Activated CD8-positive, alpha-beta T cell treated with anti-CD3 and anti-CD28 coated beads for 36 hours (primary cell): ENCODE measurements around the gene DNAH12. TPM values are rescaled to one million over a fixed set of nuclear protein-coding genes. Genes with fewer than 3 reads are reported as not detected.
"Not testable (repeated sequence)": the region's sequence is repeated elsewhere in the genome, so short reads cannot be mapped to it uniquely, and the experiment has no call there.

ENCODE experiments used
- ATAC-seq: fragments of 200-7000 bp; cut with Tn5 transposase; one replicate; pipeline ENCODE4 v1.10.0; 2021; ENCODE audit warnings: mild to moderate bottlenecking, moderate library complexity
- CTCF ChIA-PET: fragments of 350-600 bp; sonication (Branson Sonifier 250); formaldehyde crosslinking; loops from one replicate; lab custom pipeline; 2021; ENCODE audit warnings: antibody characterized with exemption; lab: Charles Lee
- POLR2A ChIA-PET: fragments of 350-600 bp; sonication (Branson Sonifier 250); formaldehyde crosslinking; loops from one replicate; lab custom pipeline; 2021; ENCODE audit warnings: antibody characterized with exemption; lab: Charles Lee
- DNase-seq: peaks from one replicate; pipeline ENCODE4 v3.0.0-alpha.2; 2020
- H3K27ac Mint-ChIP-seq: one replicate; pipeline ENCODE4 v1.8.0; 2021; ENCODE audit warnings: mild to moderate bottlenecking, mixed read lengths
- H3K27me3 Mint-ChIP-seq: one replicate; pipeline ENCODE4 v1.8.0; 2021; ENCODE audit warnings: mixed read lengths
- H3K36me3 Mint-ChIP-seq: one replicate; pipeline ENCODE4 v1.8.0; 2021; ENCODE audit warnings: low read depth, mixed read lengths
- H3K4me1 Mint-ChIP-seq: one replicate; pipeline ENCODE4 v1.8.0; 2021; ENCODE audit warnings: low read depth, mixed read lengths
- H3K4me3 Mint-ChIP-seq: one replicate; pipeline ENCODE4 v1.8.0; 2021; ENCODE audit warnings: mild to moderate bottlenecking, moderate library complexity, mixed read lengths
- H3K9me3 Mint-ChIP-seq: one replicate; pipeline ENCODE4 v1.8.0; 2021; ENCODE audit warnings: mixed read lengths
- intact Hi-C: fragments of 100-400 bp; cut with micrococcal nuclease; formaldehyde crosslinking; loops from one replicate; pipeline ENCODE4 v1.10.0; 2022
- total RNA-seq, 2 experiments: library from RNA; stranded (reverse); gene quantifications; one replicate each; pipeline ENCODE4 v1.2.3, GENCODE V29; 2021
- TF ChIP-seq, protein P1 (sequence below): fragments of 200-600 bp; IDR thresholded peaks from one replicate; pipeline ENCODE4 v1.8.0; 2022; ENCODE audit warnings: antibody characterized with exemption, mild to moderate bottlenecking

DNAH12 gene
- total RNA-seq, 2 experiments from 2014 or later = 0.07 TPM; not detected in 1

- H3K9me3 Mint-ChIP-seq = peaks cover 3% of the 10 kb centered on the region
- no peak overlapping the region for H3K4me3 Mint-ChIP-seq
- no peak for ATAC-seq
- no peaks in the 10 kb centered on the region for H3K4me1 Mint-ChIP-seq
- CTCF ChIA-PET = no interaction called here
- POLR2A ChIA-PET = interaction anchor here (0.6 kb wide), 1 partner anchor 9 kb away, joined by 3 read pairs; no protein-coding TSS in a partner anchor
- peaks cover under 1% of the 10 kb centered on the region for H3K27me3 Mint-ChIP-seq
- no peaks in the 10 kb centered on the region for H3K36me3 Mint-ChIP-seq
- DNase-seq = no peak
- TF ChIP-seq, protein P1, sequence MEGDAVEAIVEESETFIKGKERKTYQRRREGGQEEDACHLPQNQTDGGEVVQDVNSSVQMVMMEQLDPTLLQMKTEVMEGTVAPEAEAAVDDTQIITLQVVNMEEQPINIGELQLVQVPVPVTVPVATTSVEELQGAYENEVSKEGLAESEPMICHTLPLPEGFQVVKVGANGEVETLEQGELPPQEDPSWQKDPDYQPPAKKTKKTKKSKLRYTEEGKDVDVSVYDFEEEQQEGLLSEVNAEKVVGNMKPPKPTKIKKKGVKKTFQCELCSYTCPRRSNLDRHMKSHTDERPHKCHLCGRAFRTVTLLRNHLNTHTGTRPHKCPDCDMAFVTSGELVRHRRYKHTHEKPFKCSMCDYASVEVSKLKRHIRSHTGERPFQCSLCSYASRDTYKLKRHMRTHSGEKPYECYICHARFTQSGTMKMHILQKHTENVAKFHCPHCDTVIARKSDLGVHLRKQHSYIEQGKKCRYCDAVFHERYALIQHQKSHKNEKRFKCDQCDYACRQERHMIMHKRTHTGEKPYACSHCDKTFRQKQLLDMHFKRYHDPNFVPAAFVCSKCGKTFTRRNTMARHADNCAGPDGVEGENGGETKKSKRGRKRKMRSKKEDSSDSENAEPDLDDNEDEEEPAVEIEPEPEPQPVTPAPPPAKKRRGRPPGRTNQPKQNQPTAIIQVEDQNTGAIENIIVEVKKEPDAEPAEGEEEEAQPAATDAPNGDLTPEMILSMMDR = no peak
- intact Hi-C loops = no loop called here
- no peak overlapping the region for H3K27ac Mint-ChIP-seq
These were observed 59.6 kb downstream of the DNAH12 start for GRCh38 chr3:57484563-57484962.

GRCh38 chr3:57477193-57477592 is 67.0 kb downstream of the DNAH12 start:
- H3K27ac Mint-ChIP-seq, POLR2A ChIA-PET, H3K4me1 Mint-ChIP-seq, H3K9me3 Mint-ChIP-seq, intact Hi-C loops, ATAC-seq, CTCF ChIA-PET, DNase-seq, H3K36me3 Mint-ChIP-seq, H3K27me3 Mint-ChIP-seq, H3K4me3 Mint-ChIP-seq: not testable (repeated sequence)

GRCh38 chr3:57464801-57465200 is 79.3 kb downstream of the DNAH12 start:
- H3K27ac Mint-ChIP-seq = no peak overlapping the region
- TF ChIP-seq, protein P1 = no peak
- H3K9me3 Mint-ChIP-seq = no peaks in the 10 kb centered on the region
- intact Hi-C loops = no loop called here
- CTCF ChIA-PET = interaction anchor here (1.5 kb wide), 1 partner anchor 68 kb away, joined by 3 read pairs; no protein-coding TSS in a partner anchor
- ATAC-seq (no peak), DNase-seq (no peak)
- no peaks in the 10 kb centered on the region for H3K36me3 Mint-ChIP-seq
- H3K4me3 Mint-ChIP-seq = no peak overlapping the region
- no peaks in the 10 kb centered on the region for H3K4me1 Mint-ChIP-seq
- peaks cover 1% of the 10 kb centered on the region for H3K27me3 Mint-ChIP-seq
- POLR2A ChIA-PET = interaction anchor here (0.6 kb wide), 1 partner anchor 29 kb away, joined by 3 read pairs; no protein-coding TSS in a partner anchor

DNA sequence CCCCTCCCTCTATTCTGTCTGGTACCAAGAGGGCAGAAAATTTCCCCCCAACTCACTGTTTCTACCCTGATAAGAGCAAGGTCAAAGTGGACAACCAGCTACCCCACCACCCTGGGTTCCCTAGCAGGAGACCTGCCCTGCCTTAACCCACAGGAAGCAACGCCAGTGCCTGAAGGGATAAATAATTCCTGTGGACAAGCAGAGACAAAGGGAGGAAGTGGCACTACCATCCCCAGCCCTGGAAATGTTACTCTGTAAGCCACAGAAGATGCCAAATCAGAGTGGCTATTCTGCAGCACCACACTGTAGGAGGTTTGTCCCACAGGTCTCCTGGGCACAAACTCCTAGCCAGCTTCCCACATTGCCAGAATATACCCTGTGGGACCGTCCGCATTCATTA is 80.1 kb downstream of the DNAH12 start:
- TF ChIP-seq, protein P1 = no peak
- no peak for ATAC-seq
- H3K27ac Mint-ChIP-seq = no peak overlapping the region
- intact Hi-C loops = no loop called here
- H3K4me3 Mint-ChIP-seq = no peak overlapping the region
- H3K9me3 Mint-ChIP-seq = no peaks in the 10 kb centered on the region
- H3K36me3 Mint-ChIP-seq = no peaks in the 10 kb centered on the region
- CTCF ChIA-PET = no interaction called here
- peaks cover 1% of the 10 kb centered on the region for H3K27me3 Mint-ChIP-seq
- H3K4me1 Mint-ChIP-seq = no peaks in the 10 kb centered on the region
- POLR2A ChIA-PET = no interaction called here
- DNase-seq = no peak

GRCh38 chr3:57451150-57451846 is 92.8 kb downstream of the DNAH12 start:
- ChIA-PET POLR2A (no interaction called here), CTCF (no interaction called here)
- DNase-seq = no peak
- intact Hi-C loops = no loop called here
- Mint-ChIP-seq H3K36me3 (no peaks in the 10 kb centered on the region), H3K27ac (no peak overlapping the region), H3K27me3 (peaks cover 4% of the 10 kb centered on the region), H3K9me3 (no peaks in the 10 kb centered on the region), H3K4me1 (no peaks in the 10 kb centered on the region), H3K4me3 (no peak overlapping the region)
- no peak for ATAC-seq
- TF ChIP-seq, protein P1 = no peak

DNA sequence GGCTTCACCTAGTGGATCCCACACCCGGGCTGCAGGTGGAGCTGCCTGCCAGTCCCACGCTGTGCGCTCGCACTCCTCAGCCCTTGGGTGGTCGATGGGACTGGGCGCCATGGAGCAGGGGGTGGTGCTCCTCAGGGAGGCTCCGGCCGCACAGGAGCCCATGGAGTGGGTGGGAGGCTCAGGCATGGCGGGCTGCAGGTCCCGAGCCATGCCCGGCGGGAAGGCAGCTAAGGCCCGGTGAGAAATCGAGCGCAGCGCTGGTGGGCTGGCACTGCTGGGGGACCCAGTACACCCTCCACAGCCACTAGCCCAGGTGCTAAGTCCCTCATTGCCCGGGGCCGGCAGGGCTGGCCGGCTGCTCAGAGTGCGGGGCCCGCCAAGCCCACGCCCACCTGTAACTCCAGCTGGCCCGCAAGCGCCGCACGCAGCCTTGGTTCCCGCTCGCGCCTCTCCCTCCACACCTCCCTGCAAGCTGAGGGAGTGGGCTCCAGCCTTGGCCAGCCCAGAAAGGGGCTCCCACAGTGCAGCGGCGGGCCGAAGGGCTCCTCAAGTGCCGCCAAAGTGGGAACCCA is 94.8 kb downstream of the DNAH12 start:
- POLR2A ChIA-PET, intact Hi-C loops, H3K27ac Mint-ChIP-seq, DNase-seq, CTCF ChIA-PET, H3K36me3 Mint-ChIP-seq, H3K27me3 Mint-ChIP-seq, H3K4me3 Mint-ChIP-seq, H3K9me3 Mint-ChIP-seq, H3K4me1 Mint-ChIP-seq, ATAC-seq: not testable (repeated sequence)

GRCh38 chr3:57448489-57448888 is 95.7 kb downstream of the DNAH12 start:
- H3K4me1 Mint-ChIP-seq, H3K4me3 Mint-ChIP-seq, intact Hi-C loops, CTCF ChIA-PET, H3K36me3 Mint-ChIP-seq, ATAC-seq, H3K27me3 Mint-ChIP-seq, H3K9me3 Mint-ChIP-seq, H3K27ac Mint-ChIP-seq, DNase-seq, POLR2A ChIA-PET: not testable (repeated sequence)
